Loucy (cell line): Measurements from ENCODE around the gene HOXB4.

Experiments used
- CTCF ChIP-seq: fragments of 200-600 bp; sonication (generic); conservative IDR thresholded peaks from 2 replicates; pipeline ENCODE4 v1.5.1; 2014; ENCODE audit warnings: mild to moderate bottlenecking, antibody characterized with exemption, low read length
- EZH2phosphoT487 ChIP-seq: fragments of 200-600 bp; IDR thresholded peaks from 2 replicates; pipeline ENCODE4 v1.6.1; 2018; ENCODE audit warnings: antibody characterized with exemption, mild to moderate bottlenecking, moderate library complexity, borderline replicate concordance

GRCh38 chr17:48546137-48546923 is 31.8 kb downstream of the HOXB4 start:
- TF ChIP-seq CTCF, result no peak
- no peak for TF ChIP-seq EZH2phosphoT487
